Panc1 (cell line): ENCODE measurements around the gene TMEM50A.
"Not testable (repeated sequence)": the region's sequence is repeated elsewhere in the genome, so short reads cannot be mapped to it uniquely, and the experiment has no call there.

Source experiments
- REST ChIP-seq, 2 experiments: IDR thresholded peaks; 2 replicates each; pipeline ENCODE4 v1.6.1; 2011 to 2012; ENCODE audit warnings: low read depth in 2 of 2, control low read depth in 1 of 2, low read length in 1 of 2, mild to moderate bottlenecking in 1 of 2, moderate library complexity in 1 of 2; ENCODE audit not compliant: insufficient read depth in 1 of 2
- TCF7L2 ChIP-seq: IDR thresholded peaks from 2 replicates; pipeline ENCODE4 v1.6.1; 2011; ENCODE audit warnings: mild to moderate bottlenecking, low read depth, low read length, inconsistent platforms

DNA sequence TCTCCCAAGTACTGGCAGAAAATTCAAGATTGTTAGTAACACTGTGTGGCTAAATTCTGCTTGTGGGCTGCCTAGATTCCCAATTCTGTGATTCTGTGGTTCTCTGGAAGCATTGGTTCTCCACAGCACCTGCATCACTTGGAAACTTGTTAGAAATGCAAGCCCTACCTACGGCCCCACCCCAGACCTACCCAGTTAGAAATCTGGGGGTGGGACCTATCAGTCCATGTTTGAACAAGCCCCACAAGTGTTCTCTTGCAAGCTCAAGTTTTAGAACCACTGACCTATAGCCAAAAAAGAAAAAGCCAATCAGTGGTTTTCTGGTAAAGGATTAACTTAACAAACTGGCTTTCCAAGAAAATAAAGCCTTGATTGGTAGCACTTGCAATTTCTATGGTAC, 30.0 kb upstream of the TMEM50A start:
- not testable (repeated sequence) for TF ChIP-seq TCF7L2; REST (IDR thresholded peaks at IDR 0.05; ENCODE audit: insufficient read depth in 1 of 2, low read depth in 2 of 2, low read length in 1 of 2)
